GM21390 (cell line): ENCODE results near the gene UBA1.

Experiments used
- ATAC-seq: cut with Tn5 transposase; IDR thresholded peaks from one replicate; pipeline ENCODE4 v1.9.1; 2021; ENCODE audit not compliant: unreplicated experiment

Gene UBA1

GRCh38 chrX:47210661-47211425 lies 17.2 kb downstream of the UBA1 start:
- ATAC-seq, result no peak

GRCh38 chrX:47212381-47213293 lies 19.0 kb downstream of the UBA1 start:
- ATAC-seq, result no peak

- no peak for ATAC-seq
These were observed 20.9 kb downstream of the UBA1 start for GRCh38 chrX:47214435-47215077.

- ATAC-seq, result no peak
These were observed 21.8 kb downstream of the UBA1 start for GRCh38 chrX:47215291-47215900.

- no peak for ATAC-seq
These were observed 22.8 kb downstream of the UBA1 start for GRCh38 chrX:47216393-47216925.

GRCh38 chrX:47217121-47217851 lies 23.7 kb downstream of the UBA1 start:
- ATAC-seq, result no peak

GRCh38 chrX:47217852-47218279 lies 24.2 kb downstream of the UBA1 start:
- peak; percentile 89 for ATAC-seq

GRCh38 chrX:47218280-47218919 lies 24.8 kb downstream of the UBA1 start, which contains the start of gene CDK16:
CDK16 (plus strand) TSS chrX:47218681; CDS start chrX:47223558, 4,877 bp downstream.
- ATAC-seq, result peak; percentile 34

GRCh38 chrX:47218920-47219815 lies 25.5 kb downstream of the UBA1 start:
- no peak for ATAC-seq

- no peak for ATAC-seq
These were observed 28.1 kb downstream of the UBA1 start for GRCh38 chrX:47221756-47222155.

- no peak for ATAC-seq
These were observed 29.2 kb downstream of the UBA1 start for GRCh38 chrX:47222751-47223350.

- no peak for ATAC-seq
These were observed 30.0 kb downstream of the UBA1 start for GRCh38 chrX:47223476-47224250.

GRCh38 chrX:47224266-47224895 lies 30.8 kb downstream of the UBA1 start:
- no peak for ATAC-seq

- no peak for ATAC-seq
These were observed 31.3 kb downstream of the UBA1 start for GRCh38 chrX:47224896-47225290.

- no peak for ATAC-seq
These were observed 32.4 kb downstream of the UBA1 start for GRCh38 chrX:47226071-47226470.

GRCh38 chrX:47226531-47227333 lies 33.1 kb downstream of the UBA1 start:
- no peak for ATAC-seq
